Measurements from ENCODE around the gene AFG1L.

DNA sequence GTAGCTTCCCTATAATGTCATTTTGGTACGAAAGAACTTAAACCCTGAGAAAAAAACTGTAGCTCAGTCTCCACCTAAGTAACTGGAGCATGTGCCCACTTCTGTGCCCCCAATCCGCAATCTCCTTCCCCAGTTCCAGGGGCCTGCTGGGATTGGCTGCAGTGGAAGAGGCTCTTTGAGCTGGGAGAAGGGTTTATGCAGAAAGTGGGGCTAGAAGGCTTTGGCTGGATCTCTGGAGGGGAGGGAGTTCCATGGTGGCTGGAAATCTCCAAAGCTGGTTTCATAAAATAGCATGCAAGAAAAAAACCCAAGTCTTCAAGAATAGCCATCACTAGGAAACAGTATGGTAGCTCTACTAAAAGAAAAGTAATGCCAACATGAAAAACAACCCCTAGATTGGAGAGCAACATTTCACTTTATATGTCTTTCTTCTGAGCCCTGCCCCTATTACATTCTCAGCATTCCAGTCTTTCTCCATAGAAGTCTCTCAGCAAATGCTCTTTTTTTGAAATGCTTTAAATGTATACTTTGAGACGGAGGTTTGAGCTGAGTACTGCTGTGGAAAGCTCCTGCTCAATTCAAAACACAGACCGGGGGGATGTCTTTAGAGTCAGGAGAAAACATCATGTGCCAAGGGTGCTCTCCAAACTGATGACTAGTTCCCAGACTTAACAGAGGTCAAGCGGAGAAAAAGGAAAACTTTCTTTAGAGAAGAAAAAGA lies 229.8 kb downstream of the AFG1L start:
- TF ChIP-seq, protein P1, sequence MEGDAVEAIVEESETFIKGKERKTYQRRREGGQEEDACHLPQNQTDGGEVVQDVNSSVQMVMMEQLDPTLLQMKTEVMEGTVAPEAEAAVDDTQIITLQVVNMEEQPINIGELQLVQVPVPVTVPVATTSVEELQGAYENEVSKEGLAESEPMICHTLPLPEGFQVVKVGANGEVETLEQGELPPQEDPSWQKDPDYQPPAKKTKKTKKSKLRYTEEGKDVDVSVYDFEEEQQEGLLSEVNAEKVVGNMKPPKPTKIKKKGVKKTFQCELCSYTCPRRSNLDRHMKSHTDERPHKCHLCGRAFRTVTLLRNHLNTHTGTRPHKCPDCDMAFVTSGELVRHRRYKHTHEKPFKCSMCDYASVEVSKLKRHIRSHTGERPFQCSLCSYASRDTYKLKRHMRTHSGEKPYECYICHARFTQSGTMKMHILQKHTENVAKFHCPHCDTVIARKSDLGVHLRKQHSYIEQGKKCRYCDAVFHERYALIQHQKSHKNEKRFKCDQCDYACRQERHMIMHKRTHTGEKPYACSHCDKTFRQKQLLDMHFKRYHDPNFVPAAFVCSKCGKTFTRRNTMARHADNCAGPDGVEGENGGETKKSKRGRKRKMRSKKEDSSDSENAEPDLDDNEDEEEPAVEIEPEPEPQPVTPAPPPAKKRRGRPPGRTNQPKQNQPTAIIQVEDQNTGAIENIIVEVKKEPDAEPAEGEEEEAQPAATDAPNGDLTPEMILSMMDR (IDR thresholded peaks at IDR 0.05 in 2 of 3, conservative IDR thresholded peaks at IDR 0.05 in 1 of 3; ENCODE audit: borderline replicate concordance in 1 of 3, insufficient read depth in 1 of 3, low read depth in 2 of 3, low read length in 2 of 3): no peak
- TF ChIP-seq POLR2AphosphoS5 (IDR thresholded peaks at IDR 0.05; ENCODE audit: low read depth, low read length): no peak

Data from HCT116 (cell line).